ENCODE results near the gene SETMAR. TPM values are rescaled to one million over a fixed set of nuclear protein-coding genes. Genes with fewer than 3 reads are reported as not detected.
"Not testable (repeated sequence)": the region's sequence is repeated elsewhere in the genome, so short reads cannot be mapped to it uniquely, and the experiment has no call there.

Gene SETMAR
- total and polyA plus RNA-seq, 2 donors from 2014 or later: 16.0 to 21.4 TPM

DNA sequence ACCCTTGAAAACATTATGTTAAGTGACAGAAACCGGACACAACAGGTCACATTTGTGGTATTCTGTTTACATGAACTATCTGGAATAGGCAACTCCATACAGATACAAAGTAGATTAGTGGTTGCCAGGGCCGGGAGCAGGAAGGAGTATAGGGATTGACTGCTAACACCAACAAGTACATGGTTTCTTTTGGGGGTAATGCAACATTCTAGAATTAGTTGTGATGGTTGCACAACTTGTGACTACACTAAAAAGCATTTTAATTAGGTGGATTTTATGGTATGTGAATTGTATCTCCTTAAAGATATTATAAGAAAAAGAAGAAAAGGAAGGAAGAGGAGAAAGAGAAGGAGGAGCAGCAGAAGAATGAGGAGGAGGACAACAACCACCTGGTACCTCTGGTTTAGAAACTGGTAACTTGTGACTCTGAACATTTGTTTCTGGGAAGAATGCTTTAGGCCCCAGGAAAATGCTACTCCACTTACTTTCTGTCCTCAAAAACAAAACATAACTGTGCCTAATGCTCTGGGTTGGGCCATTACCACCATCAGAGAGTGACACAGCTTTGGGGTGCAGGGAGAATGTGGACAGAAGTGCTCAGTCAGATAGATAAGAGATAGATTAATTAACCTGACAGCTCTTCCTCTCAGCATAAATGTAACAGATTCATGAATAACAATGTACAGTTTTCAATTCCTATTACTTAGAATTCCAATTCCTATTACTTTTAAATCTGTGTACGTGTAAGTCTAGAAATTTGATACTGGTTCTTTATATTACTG is 20.3 kb downstream of the SETMAR start:
- H3K4me3 ChIP-seq (ENCODE audit: low read length in 3 of 3): no peak overlapping the region
- FAIRE-seq (no peak), DNase-seq (no peak)
- TF ChIP-seq, protein P1, sequence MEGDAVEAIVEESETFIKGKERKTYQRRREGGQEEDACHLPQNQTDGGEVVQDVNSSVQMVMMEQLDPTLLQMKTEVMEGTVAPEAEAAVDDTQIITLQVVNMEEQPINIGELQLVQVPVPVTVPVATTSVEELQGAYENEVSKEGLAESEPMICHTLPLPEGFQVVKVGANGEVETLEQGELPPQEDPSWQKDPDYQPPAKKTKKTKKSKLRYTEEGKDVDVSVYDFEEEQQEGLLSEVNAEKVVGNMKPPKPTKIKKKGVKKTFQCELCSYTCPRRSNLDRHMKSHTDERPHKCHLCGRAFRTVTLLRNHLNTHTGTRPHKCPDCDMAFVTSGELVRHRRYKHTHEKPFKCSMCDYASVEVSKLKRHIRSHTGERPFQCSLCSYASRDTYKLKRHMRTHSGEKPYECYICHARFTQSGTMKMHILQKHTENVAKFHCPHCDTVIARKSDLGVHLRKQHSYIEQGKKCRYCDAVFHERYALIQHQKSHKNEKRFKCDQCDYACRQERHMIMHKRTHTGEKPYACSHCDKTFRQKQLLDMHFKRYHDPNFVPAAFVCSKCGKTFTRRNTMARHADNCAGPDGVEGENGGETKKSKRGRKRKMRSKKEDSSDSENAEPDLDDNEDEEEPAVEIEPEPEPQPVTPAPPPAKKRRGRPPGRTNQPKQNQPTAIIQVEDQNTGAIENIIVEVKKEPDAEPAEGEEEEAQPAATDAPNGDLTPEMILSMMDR (IDR thresholded peaks at IDR 0.05; ENCODE audit: borderline replicate concordance, extremely low read depth, insufficient read depth): no peak
- intact Hi-C loops (cut with DNase I): no loop called here
- peaks cover 0 to 5% (median 0%) of the 10 kb centered on the region in 3 donors for H3K4me1 ChIP-seq (ENCODE audit: control insufficient read depth in 2 of 3, insufficient read depth in 2 of 3, low read depth in 1 of 3, low read length in 3 of 3)
- no peaks in the 10 kb centered on the region for H3K36me3 ChIP-seq (ENCODE audit: control insufficient read depth in 2 of 3, insufficient read depth in 3 of 3, low read length in 3 of 3)
- H3K9me3 ChIP-seq (ENCODE audit: control insufficient read depth in 2 of 3, insufficient read depth in 1 of 3, low read length in 3 of 3): peaks cover 0 to 3% (median 0%) of the 10 kb centered on the region in 3 donors
- H3K27ac ChIP-seq (ENCODE audit: low read depth in 2 of 2, low read length in 2 of 2): no peak overlapping the region
- no peaks in the 10 kb centered on the region for H3K27me3 ChIP-seq (ENCODE audit: control insufficient read depth, insufficient read depth, low read length)
- no peak overlapping the region for H3K9ac ChIP-seq (ENCODE audit: low read length in 3 of 3)

DNA sequence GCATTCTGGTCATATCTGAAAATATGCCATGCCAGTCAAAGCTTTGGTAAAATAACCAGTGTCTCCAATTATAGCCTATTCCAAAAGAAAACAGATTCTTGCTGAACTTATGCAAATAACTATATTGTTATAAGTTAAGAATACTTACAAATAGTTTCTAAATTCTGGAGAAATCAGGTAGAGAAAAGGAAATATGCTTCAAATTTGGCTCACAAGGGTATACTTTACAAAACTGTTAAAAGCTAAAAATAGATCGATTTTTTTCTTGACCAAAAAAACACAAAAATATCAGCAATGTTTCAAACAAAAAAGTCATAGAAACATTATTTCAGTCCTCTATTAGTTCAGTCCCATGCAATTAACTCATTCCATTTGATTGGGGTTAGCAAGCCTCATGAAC is 23.7 kb downstream of the SETMAR start:
- no peaks in the 10 kb centered on the region for H3K36me3 ChIP-seq (ENCODE audit: control insufficient read depth in 2 of 3, insufficient read depth in 3 of 3, low read length in 3 of 3)
- H3K4me1 ChIP-seq (ENCODE audit: control insufficient read depth in 2 of 3, insufficient read depth in 2 of 3, low read depth in 1 of 3, low read length in 3 of 3): no peaks in the 10 kb centered on the region
- no peak for DNase-seq
- no peak overlapping the region for H3K4me3 ChIP-seq (ENCODE audit: low read length in 3 of 3)
- no peaks in the 10 kb centered on the region for H3K27me3 ChIP-seq (ENCODE audit: control insufficient read depth, insufficient read depth, low read length)
- no peak overlapping the region for H3K9ac ChIP-seq (ENCODE audit: low read length in 3 of 3)
- peaks cover 0 to 3% (median 0%) of the 10 kb centered on the region in 3 donors for H3K9me3 ChIP-seq (ENCODE audit: control insufficient read depth in 2 of 3, insufficient read depth in 1 of 3, low read length in 3 of 3)
- TF ChIP-seq, protein P1 (IDR thresholded peaks at IDR 0.05; ENCODE audit: borderline replicate concordance, extremely low read depth, insufficient read depth): no peak
- intact Hi-C loops (cut with DNase I): no loop called here
- H3K27ac ChIP-seq (ENCODE audit: low read depth in 2 of 2, low read length in 2 of 2): no peak overlapping the region
- no peak for FAIRE-seq

DNA sequence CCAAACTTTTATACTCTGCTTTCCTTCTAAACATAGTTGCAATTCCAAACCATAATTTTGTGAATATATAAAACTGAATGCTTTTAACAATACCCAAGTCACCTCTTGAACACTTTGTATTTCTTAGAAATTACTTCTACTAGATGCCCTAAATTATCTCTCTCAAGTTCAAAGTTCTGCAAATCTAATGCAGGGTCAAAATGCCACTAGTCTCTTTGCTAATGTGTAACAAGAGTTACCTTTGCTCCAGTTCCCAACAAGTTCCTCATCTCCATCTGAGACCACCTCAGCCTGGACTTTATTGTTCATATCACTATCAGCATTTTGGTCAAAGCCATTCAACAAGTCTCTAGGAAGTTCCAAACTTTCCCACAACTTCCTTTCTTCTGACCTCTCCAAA is 26.6 kb downstream of the SETMAR start:
- intact Hi-C loops (cut with DNase I); H3K4me1 ChIP-seq (ENCODE audit: control insufficient read depth in 2 of 3, insufficient read depth in 2 of 3, low read depth in 1 of 3, low read length in 3 of 3); FAIRE-seq; H3K9me3 ChIP-seq (ENCODE audit: control insufficient read depth in 2 of 3, insufficient read depth in 1 of 3, low read length in 3 of 3); H3K27ac ChIP-seq (ENCODE audit: low read depth in 2 of 2, low read length in 2 of 2); H3K4me3 ChIP-seq (ENCODE audit: low read length in 3 of 3); H3K9ac ChIP-seq (ENCODE audit: low read length in 3 of 3); H3K27me3 ChIP-seq (ENCODE audit: control insufficient read depth, insufficient read depth, low read length); H3K36me3 ChIP-seq (ENCODE audit: control insufficient read depth in 2 of 3, insufficient read depth in 3 of 3, low read length in 3 of 3); DNase-seq: not testable (repeated sequence)

DNA sequence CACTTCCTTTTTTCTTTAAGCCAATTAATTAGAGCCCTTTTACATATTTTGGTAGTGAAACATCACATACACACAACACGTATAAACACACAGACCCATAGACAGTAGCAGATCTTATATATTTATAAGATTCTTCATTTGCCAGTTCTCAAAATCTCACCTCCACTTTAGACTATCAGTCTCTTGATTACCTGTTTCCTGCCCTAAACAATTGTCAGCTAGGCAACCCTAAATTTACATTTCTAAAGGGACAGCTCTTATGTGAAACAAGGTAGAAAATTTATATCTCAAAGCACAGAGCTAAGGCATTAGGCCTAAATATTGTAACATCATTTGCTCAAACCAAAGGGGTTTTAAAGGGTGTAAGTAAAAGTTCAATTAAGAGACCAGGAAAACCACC is 28.9 kb downstream of the SETMAR start:
- H3K36me3 ChIP-seq (ENCODE audit: control insufficient read depth in 2 of 3, insufficient read depth in 3 of 3, low read length in 3 of 3): no peaks in the 10 kb centered on the region

More for the DNA sequence above, 28.9 kb downstream of the SETMAR start:
- no peaks in the 10 kb centered on the region for H3K27me3 ChIP-seq (ENCODE audit: control insufficient read depth, insufficient read depth, low read length)
- TF ChIP-seq, protein P1 (IDR thresholded peaks at IDR 0.05; ENCODE audit: borderline replicate concordance, extremely low read depth, insufficient read depth): no peak
- H3K9ac ChIP-seq (ENCODE audit: low read length in 3 of 3): no peak overlapping the region
- DNase-seq: no peak
- FAIRE-seq: no peak
- no peak overlapping the region for H3K4me3 ChIP-seq (ENCODE audit: low read length in 3 of 3)
- peaks cover 0 to 1% (median 0%) of the 10 kb centered on the region in 3 donors for H3K9me3 ChIP-seq (ENCODE audit: control insufficient read depth in 2 of 3, insufficient read depth in 1 of 3, low read length in 3 of 3)
- H3K4me1 ChIP-seq (ENCODE audit: control insufficient read depth in 2 of 3, insufficient read depth in 2 of 3, low read depth in 1 of 3, low read length in 3 of 3): no peaks in the 10 kb centered on the region
- no peak overlapping the region for H3K27ac ChIP-seq (ENCODE audit: low read depth in 2 of 2, low read length in 2 of 2)
- intact Hi-C loops (cut with DNase I): no loop called here

Measured in kidney (tissue), 14 donors.